Measurements from ENCODE around the gene SYNPO2L.
A peak's percentile ranks its signal among the peaks of the same experiment; 100 is the strongest.
"Not testable (repeated sequence)": the region's sequence is repeated elsewhere in the genome, so short reads cannot be mapped to it uniquely, and the experiment has no call there.

Gene SYNPO2L

GRCh38 chr10:73648975-73649829 is 6.6 kb downstream of the SYNPO2L start:
- no peak for DNase-seq

DNA sequence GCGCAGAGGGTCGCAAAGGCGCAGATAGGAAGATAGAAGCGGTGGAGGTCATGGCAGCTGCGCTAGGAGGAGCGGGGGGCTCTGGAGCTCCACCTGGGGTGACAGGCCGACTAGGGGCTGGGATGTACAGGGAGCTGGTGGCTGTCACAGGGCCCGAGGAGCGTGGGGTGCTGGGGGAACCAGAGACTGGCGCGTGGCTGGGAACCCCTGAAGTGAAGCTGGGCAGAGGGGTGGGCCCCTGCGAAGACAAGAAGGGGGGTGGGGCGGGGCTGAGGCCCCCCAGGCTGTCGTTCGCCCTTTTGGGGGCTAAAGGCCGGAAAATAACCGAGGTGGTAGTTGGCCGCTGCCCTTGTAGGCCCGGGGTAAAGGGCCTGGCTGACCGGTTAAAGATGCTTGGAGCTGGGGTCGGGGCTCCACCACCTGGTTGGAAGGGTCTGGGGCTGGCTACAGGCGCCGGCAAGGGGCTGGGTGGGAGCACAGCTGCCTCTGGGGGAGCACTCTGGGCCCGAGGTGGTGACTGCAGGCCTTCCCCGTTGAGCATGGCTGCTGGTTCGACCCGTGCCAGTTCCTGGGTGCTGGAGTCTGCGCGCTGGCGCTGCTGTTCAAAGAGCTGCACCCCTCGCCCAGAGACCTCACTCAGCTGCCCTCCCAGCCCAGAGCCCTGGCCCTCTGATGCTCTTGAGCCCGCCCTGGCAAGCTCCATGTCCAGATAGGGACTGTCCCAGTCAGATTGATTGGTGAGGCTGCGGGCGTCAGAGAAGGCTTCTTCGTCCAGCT is 7.8 kb downstream of the SYNPO2L start:
- no peak for DNase-seq

DNA sequence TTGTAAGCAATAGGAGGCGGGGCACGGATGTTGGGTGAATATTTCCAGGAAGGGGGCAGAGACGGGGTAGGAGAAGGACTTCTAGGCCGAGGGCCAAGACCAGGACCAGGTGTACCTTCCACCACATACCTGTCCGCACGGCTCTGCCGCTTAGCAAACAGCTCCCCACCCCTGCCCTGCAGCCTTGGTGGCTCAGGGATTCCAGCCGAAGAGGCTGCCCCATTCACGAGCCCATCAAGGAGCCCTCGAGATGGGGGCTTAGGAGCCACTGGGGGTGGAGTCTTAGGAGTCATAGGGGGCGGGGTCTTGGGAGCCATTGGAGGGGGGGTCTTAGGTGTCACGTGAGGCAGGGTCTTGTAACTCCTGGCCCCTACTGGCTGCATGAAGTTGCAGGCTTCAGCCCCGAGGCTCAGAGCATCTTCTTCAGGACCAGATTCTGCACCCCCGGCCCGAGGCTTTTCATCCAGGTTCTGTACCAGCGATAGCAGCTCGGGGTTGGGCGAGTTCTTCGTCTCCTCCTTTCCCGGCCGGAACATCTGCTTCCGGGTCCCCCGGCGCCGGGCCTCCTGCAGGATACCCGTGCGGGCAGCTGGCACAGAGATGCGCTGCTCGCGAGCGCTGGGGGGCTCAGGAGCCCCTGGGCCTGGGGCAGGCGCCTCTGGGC is 8.5 kb downstream of the SYNPO2L start:
- no peak for DNase-seq

DNA sequence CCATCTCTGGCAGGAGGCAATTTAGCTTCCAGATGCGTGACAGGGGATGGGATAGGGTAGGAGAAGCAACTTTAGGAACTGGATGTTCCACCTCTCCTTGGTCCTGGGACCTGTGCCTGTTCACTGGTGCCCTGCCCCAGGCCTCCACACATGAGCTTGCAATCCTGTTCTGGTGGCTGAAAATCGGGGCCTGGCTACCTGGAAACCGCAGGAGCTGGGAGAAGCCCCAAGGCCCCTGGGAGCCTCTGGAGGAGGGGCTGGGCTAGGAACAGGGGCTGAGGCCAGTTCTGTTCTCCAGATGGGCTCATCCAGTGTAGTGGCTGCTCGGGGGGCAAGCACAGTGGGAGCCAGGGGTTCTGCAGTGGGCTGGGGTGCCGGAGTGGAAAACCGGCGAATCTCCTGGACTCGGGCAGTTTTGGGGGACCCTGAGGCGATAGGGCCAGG is 9.2 kb downstream of the SYNPO2L start:
- no peak for DNase-seq

DNA sequence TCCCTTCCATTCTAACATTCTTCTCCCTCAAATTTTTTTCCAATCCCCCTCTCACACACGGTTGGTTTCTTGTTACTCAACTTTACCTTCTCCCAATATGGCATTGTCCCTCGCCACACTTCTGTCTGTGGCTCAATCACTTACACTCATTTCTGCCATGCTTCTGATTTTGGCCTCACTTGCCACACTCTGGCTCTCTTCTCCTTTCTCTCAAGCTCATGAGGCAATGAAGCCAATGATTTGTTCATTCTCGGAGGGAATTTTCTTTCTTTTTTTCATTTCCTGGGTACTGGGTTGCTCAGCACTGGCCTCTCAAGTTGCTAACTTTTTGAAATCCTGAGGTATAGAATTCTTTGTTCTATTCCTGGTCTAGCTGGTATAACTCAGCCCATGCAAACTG is 10.6 kb downstream of the SYNPO2L start:
- DNase-seq, result no peak

GRCh38 chr10:73644767-73645166 is 11.1 kb downstream of the SYNPO2L start:
- no peak for DNase-seq

GRCh38 chr10:73644015-73644743 is 11.7 kb downstream of the SYNPO2L start:
- DNase-seq, result peak; percentile 61

GRCh38 chr10:73643362-73643761 is 12.5 kb downstream of the SYNPO2L start:
- DNase-seq, result no peak

GRCh38 chr10:73641328-73642060 is 14.3 kb downstream of the SYNPO2L start, which contains the start of gene MYOZ1:
Gene MYOZ1, minus strand, starts transcription at chr10:73641474. Its CDS starts 1,457 bp downstream, at chr10:73640017.
- no peak for DNase-seq

DNA sequence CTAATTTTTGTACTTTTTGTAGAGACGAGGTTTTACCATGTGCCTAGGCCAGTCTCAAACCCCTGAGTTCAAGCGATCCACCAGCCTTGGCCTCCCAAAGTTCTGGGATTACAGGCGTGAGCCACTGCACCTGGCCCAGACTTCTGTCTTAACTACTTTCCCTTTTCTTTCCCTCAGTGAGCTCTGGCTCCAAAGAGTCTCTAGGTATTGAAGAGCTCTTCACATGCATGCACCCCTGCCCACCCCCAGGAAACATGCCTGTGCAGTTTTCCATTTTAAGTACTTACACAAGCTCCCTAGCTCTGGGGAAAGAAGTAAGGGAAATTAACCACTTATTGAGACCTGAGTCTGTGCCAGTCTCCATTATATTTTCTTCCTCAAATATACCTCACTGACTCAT is 16.5 kb downstream of the SYNPO2L start:
- no peak for DNase-seq

GRCh38 chr10:73635781-73636180 is 20.0 kb downstream of the SYNPO2L start:
- DNase-seq, result no peak

DNA sequence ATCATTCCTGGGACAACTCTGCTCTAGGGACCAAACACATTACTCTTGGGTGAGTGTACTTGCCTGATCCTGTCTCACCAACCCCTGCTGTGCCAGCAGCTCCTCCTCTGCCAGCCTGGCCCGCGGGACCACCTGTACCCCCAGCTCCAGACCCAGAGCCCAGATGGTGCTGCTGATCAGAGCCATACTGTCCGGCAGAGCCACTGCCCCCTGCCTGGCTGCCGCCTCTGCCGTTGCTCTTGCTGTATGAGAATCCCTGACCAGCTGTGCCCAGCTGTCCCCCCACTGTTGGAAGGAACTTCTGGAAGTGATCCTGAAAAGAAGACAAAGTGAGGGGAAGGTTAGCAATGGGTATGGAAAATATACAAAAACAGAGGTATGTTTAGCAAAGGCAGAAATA is 21.4 kb downstream of the SYNPO2L start:
- DNase-seq, result no peak

- DNase-seq, result no peak
Measured at GRCh38 chr10:73629165-73629564, 26.7 kb downstream of the SYNPO2L start.

DNA sequence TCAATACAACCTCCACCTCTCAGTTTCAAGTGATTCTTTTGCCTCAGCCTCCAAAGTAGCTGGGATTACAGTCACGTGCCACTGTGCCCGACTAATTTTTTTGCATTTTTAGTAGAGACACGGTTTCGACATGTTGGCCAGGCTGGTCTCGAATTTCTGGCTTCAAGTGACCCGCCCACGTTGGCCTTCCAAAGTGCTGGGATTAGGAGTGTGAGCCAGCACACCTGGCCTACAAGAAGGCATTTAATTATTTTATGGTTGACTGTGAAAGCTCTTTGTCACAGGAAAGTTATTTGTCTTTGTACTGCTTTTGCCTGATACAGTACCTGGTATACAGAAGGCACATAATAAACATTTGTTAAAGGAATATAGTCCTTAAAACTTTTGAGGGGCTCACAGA is 27.4 kb downstream of the SYNPO2L start:
- no peak for DNase-seq

- DNase-seq, result no peak
Measured at GRCh38 chr10:73627300-73627699, 28.5 kb downstream of the SYNPO2L start.

GRCh38 chr10:73625884-73626752 is 29.7 kb downstream of the SYNPO2L start:
- DNase-seq, result peak; percentile 96

GRCh38 chr10:73625004-73625883 is 30.6 kb downstream of the SYNPO2L start:
- no peak for DNase-seq

DNA sequence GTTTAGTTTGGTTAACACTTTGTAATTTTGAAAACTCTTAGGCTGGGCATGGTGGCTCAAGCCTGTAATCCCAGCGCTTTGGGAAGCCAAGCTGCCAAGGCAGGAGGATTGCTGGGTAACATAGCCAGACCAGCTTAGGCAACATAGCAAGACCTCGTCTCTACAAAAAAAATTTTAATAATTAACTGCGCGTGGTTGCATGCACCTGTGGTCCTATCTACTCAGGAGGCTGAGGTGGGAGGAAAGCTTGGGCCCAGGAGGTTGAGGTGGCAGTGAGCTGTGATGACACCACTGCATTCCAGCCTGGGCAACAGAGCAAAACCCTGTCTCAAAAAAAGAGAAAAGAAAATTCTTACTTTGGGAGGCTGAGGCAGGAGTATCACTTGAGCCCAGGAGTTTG is 32.8 kb downstream of the SYNPO2L start:
- no peak for DNase-seq

DNA sequence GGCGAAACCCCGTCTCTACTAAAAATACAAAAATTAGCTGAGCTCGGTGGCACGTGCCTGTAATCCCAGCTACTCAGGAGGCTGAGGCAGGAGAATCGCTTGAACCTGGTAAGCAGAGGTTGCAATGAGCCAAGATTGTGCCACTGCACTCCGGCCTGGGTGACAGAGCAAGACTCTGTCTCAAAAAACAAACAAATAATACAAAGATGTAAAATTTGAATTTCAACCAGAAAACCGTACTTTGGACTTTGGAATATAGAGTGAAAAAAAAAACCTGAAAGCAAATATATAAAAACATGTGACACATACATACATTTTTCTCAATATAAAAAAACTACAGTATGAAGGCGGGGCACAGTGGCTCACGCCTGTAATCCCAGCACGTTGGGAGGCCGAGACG is 34.9 kb downstream of the SYNPO2L start:
- not testable (repeated sequence) for DNase-seq

GRCh38 chr10:73617143-73617542 is 38.7 kb downstream of the SYNPO2L start:
- not testable (repeated sequence) for DNase-seq
